HEK293 (cell line): ENCODE measurements around the gene SLC25A12.

Source experiments
- CTCF ChIA-PET: fragments of 350-600 bp; formaldehyde crosslinking; extraction: SDS; loops from one replicate; lab custom pipeline; 2021; ENCODE audit warnings: antibody characterized with exemption; lab: Yijun Ruan, JAX
- POLR2A ChIA-PET: fragments of 300-600 bp; formaldehyde crosslinking; extraction: SDS; loops from one replicate; lab custom pipeline; 2020; ENCODE audit warnings: antibody characterized with exemption, inconsistent platforms; lab: Yijun Ruan, JAX
- H3K27ac ChIP-seq: fragments of 200-500 bp; sonication (Bioruptor generic); 2 replicates; pipeline ENCODE4 v1.5.1; 2014; ENCODE audit warnings: low read depth, low read length, control low read depth, inconsistent platforms; ENCODE audit errors: extremely low read depth
- H3K36me3 ChIP-seq, 2 experiments: fragments of 200-500 bp in 1 of 2; sonication (Bioruptor generic) in 1 of 2; 1 replicate in 1 of 2; 2 replicates in 1 of 2; pipeline ENCODE4 v1.5.1; 2014 to 2017; ENCODE audit warnings: inconsistent platforms in 2 of 2, low read length in 2 of 2; ENCODE audit not compliant: control insufficient read depth in 2 of 2, insufficient read depth in 1 of 2
- H3K4me1 ChIP-seq: fragments of 200-500 bp; sonication (Bioruptor generic); 2 replicates; pipeline ENCODE4 v1.5.1; 2014; ENCODE audit warnings: mild to moderate bottlenecking, low read length, inconsistent platforms; ENCODE audit not compliant: control insufficient read depth, insufficient read depth
- H3K4me3 ChIP-seq: 2 replicates; pipeline ENCODE4 v1.5.1; 2011; ENCODE audit warnings: low read depth, mild to moderate bottlenecking, control low read depth, low read length, moderate library complexity
- H3K9me3 ChIP-seq: fragments of 200-500 bp; sonication (Bioruptor generic); 2 replicates; pipeline ENCODE4 v1.5.1; 2014; ENCODE audit warnings: low read depth, low read length, inconsistent platforms; ENCODE audit not compliant: control insufficient read depth, insufficient read depth
- BCL11A ChIP-seq: fragments of 450-650 bp; formaldehyde crosslinking; IDR thresholded peaks from 2 replicates; pipeline ENCODE4 v1.5.1; 2016; ENCODE audit warnings: low read depth, missing biosample characterization, missing genetic modification characterization
- RBAK ChIP-seq: fragments of 450-650 bp; formaldehyde crosslinking; IDR thresholded peaks from 2 replicates; pipeline ENCODE4 v1.5.1; 2016; ENCODE audit warnings: missing biosample characterization, missing genetic modification characterization
- SCRT2 ChIP-seq: fragments of 450-650 bp; formaldehyde crosslinking; IDR thresholded peaks from 2 replicates; pipeline ENCODE4 v1.5.1; 2016; ENCODE audit warnings: missing biosample characterization, missing genetic modification characterization
- YY1 ChIP-seq: fragments of 450-650 bp; formaldehyde crosslinking; IDR thresholded peaks from 2 replicates; pipeline ENCODE4 v1.5.1; 2018; ENCODE audit warnings: missing biosample characterization, missing genetic modification characterization
- ZBTB1 ChIP-seq: fragments of 450-650 bp; formaldehyde crosslinking; IDR thresholded peaks from 2 replicates; pipeline ENCODE4 v1.5.1; 2016; ENCODE audit warnings: missing biosample characterization, missing genetic modification characterization
- ZBTB11 ChIP-seq: fragments of 450-650 bp; formaldehyde crosslinking; conservative IDR thresholded peaks from 2 replicates; pipeline ENCODE4 v1.5.1; 2016; ENCODE audit warnings: low read depth, missing biosample characterization, missing genetic modification characterization
- ZFHX2 ChIP-seq: fragments of 450-650 bp; formaldehyde crosslinking; conservative IDR thresholded peaks from 2 replicates; pipeline ENCODE4 v1.5.1; 2016; ENCODE audit warnings: missing biosample characterization, missing genetic modification characterization
- ZNF10 ChIP-seq: fragments of 450-650 bp; formaldehyde crosslinking; IDR thresholded peaks from 2 replicates; pipeline ENCODE4 v1.5.1; 2017; ENCODE audit warnings: missing biosample characterization, missing genetic modification characterization
- ZNF16 ChIP-seq: fragments of 450-650 bp; formaldehyde crosslinking; IDR thresholded peaks from 2 replicates; pipeline ENCODE4 v1.5.1; 2016; ENCODE audit warnings: low read depth, missing biosample characterization, missing genetic modification characterization
- ZNF202 ChIP-seq: fragments of 450-650 bp; formaldehyde crosslinking; IDR thresholded peaks from 2 replicates; pipeline ENCODE4 v1.5.1; 2016; ENCODE audit warnings: missing biosample characterization, missing genetic modification characterization, borderline replicate concordance
- ZNF223 ChIP-seq: fragments of 450-650 bp; formaldehyde crosslinking; IDR thresholded peaks from 2 replicates; pipeline ENCODE4 v1.5.1; 2016; ENCODE audit warnings: missing biosample characterization, missing genetic modification characterization
- ZNF324 ChIP-seq: fragments of 450-650 bp; formaldehyde crosslinking; IDR thresholded peaks from 2 replicates; pipeline ENCODE4 v1.5.1; 2016; ENCODE audit warnings: missing biosample characterization, missing genetic modification characterization
- ZNF362 ChIP-seq: fragments of 450-650 bp; formaldehyde crosslinking; IDR thresholded peaks from 2 replicates; pipeline ENCODE4 v1.5.1; 2016; ENCODE audit warnings: missing biosample characterization, missing genetic modification characterization
- ZNF416 ChIP-seq: fragments of 450-650 bp; formaldehyde crosslinking; IDR thresholded peaks from 2 replicates; pipeline ENCODE4 v1.5.1; 2016; ENCODE audit warnings: missing biosample characterization, missing genetic modification characterization
- ZNF518A ChIP-seq: fragments of 450-650 bp; formaldehyde crosslinking; conservative IDR thresholded peaks from 2 replicates; pipeline ENCODE4 v1.5.1; 2016; ENCODE audit warnings: low read depth, missing biosample characterization, missing genetic modification characterization
- ZNF560 ChIP-seq: fragments of 450-650 bp; formaldehyde crosslinking; IDR thresholded peaks from 2 replicates; pipeline ENCODE4 v1.5.1; 2017; ENCODE audit warnings: missing biosample characterization, missing genetic modification characterization, borderline replicate concordance
- ZNF580 ChIP-seq: fragments of 450-650 bp; formaldehyde crosslinking; IDR thresholded peaks from 2 replicates; pipeline ENCODE4 v1.5.1; 2016; ENCODE audit warnings: missing biosample characterization, missing genetic modification characterization
- ZNF610 ChIP-seq: fragments of 450-650 bp; formaldehyde crosslinking; IDR thresholded peaks from 2 replicates; pipeline ENCODE4 v1.5.1; 2016; ENCODE audit warnings: missing biosample characterization, missing genetic modification characterization, borderline replicate concordance
- ZNF701 ChIP-seq: fragments of 450-650 bp; formaldehyde crosslinking; IDR thresholded peaks from 2 replicates; pipeline ENCODE4 v1.5.1; 2016; ENCODE audit warnings: missing biosample characterization, missing genetic modification characterization
- ZSCAN30 ChIP-seq: fragments of 450-650 bp; IDR thresholded peaks from 2 replicates; pipeline ENCODE4 v1.5.1; 2018; ENCODE audit warnings: missing biosample characterization, mild to moderate bottlenecking, missing genetic modification characterization, moderate library complexity

SLC25A12 gene

GRCh38 chr2:171880774-171881173 lies 13.3 kb downstream of the SLC25A12 start:
- ChIA-PET POLR2A (interaction anchor here (1.0 kb wide), 1 partner anchor 221 kb away, joined by 5 read pairs; the partner anchor contains the start of gene DLX2), CTCF (interaction anchor here (1.5 kb wide), 1 partner anchor 10 kb away, joined by 10 read pairs; no protein-coding TSS in a partner anchor)
- Histone ChIP-seq H3K4me3 (no peak overlapping the region), H3K27ac (no peak overlapping the region), H3K4me1 (peaks cover 3% of the 10 kb centered on the region; the same call in 1 of the 2 replicates), H3K9me3 (no peaks in the 10 kb centered on the region), H3K36me3 (no peaks in the 10 kb centered on the region)
- TF ChIP-seq ZBTB1 (tag by site-specific recombination) (no peak), ZFHX2 (no peak), ZNF223 (no peak), ZNF701 (no peak), BCL11A (tag by site-specific recombination) (no peak), ZNF16 (tag by site-specific recombination) (no peak), ZNF416 (tag by site-specific recombination) (no peak), YY1 (tag by site-specific recombination) (no peak), ZNF560 (tag by site-specific recombination) (no peak), ZNF518A (tag by site-specific recombination) (no peak), ZNF580 (tag by site-specific recombination) (no peak), ZSCAN30 (no peak), ZNF10 (tag by site-specific recombination) (no peak), ZBTB11 (no peak), SCRT2 (tag by site-specific recombination) (no peak), ZNF610 (no peak), ZNF324 (tag by site-specific recombination) (no peak), ZNF202 (tag by site-specific recombination) (no peak), RBAK (tag by site-specific recombination) (no peak), ZNF362 (no peak)
